HEK293 (cell line): ENCODE data around the gene EXTL1.

Experiments
- CTCF ChIA-PET: fragments of 350-600 bp; formaldehyde crosslinking; extraction: SDS; loops from one replicate; lab custom pipeline; 2021; ENCODE audit warnings: antibody characterized with exemption; lab: Yijun Ruan, JAX
- POLR2A ChIA-PET: fragments of 300-600 bp; formaldehyde crosslinking; extraction: SDS; loops from one replicate; lab custom pipeline; 2020; ENCODE audit warnings: antibody characterized with exemption, inconsistent platforms; lab: Yijun Ruan, JAX
- H3K27ac ChIP-seq: fragments of 200-500 bp; sonication (Bioruptor generic); 2 replicates; pipeline ENCODE4 v1.5.1; 2014; ENCODE audit warnings: low read depth, low read length, control low read depth, inconsistent platforms; ENCODE audit errors: extremely low read depth
- H3K36me3 ChIP-seq, 2 experiments: fragments of 200-500 bp in 1 of 2; sonication (Bioruptor generic) in 1 of 2; 1 replicate in 1 of 2; 2 replicates in 1 of 2; pipeline ENCODE4 v1.5.1; 2014 to 2017; ENCODE audit warnings: inconsistent platforms in 2 of 2, low read length in 2 of 2; ENCODE audit not compliant: control insufficient read depth in 2 of 2, insufficient read depth in 1 of 2
- H3K4me1 ChIP-seq: fragments of 200-500 bp; sonication (Bioruptor generic); 2 replicates; pipeline ENCODE4 v1.5.1; 2014; ENCODE audit warnings: mild to moderate bottlenecking, low read length, inconsistent platforms; ENCODE audit not compliant: control insufficient read depth, insufficient read depth
- H3K4me3 ChIP-seq: 2 replicates; pipeline ENCODE4 v1.5.1; 2011; ENCODE audit warnings: low read depth, mild to moderate bottlenecking, control low read depth, low read length, moderate library complexity
- H3K9me3 ChIP-seq: fragments of 200-500 bp; sonication (Bioruptor generic); 2 replicates; pipeline ENCODE4 v1.5.1; 2014; ENCODE audit warnings: low read depth, low read length, inconsistent platforms; ENCODE audit not compliant: control insufficient read depth, insufficient read depth
- EGR2 ChIP-seq: fragments of 450-650 bp; formaldehyde crosslinking; IDR thresholded peaks from 2 replicates; pipeline ENCODE4 v1.5.1; 2016; ENCODE audit warnings: low read depth, missing biosample characterization, missing genetic modification characterization
- GLIS1 ChIP-seq: fragments of 450-650 bp; formaldehyde crosslinking; IDR thresholded peaks from 2 replicates; pipeline ENCODE4 v1.5.1; 2016; ENCODE audit warnings: missing biosample characterization, missing genetic modification characterization
- KLF7 ChIP-seq: fragments of 450-650 bp; formaldehyde crosslinking; IDR thresholded peaks from 2 replicates; pipeline ENCODE4 v1.5.1; 2016; ENCODE audit warnings: missing biosample characterization, missing genetic modification characterization, borderline replicate concordance
- ZBTB7A ChIP-seq: fragments of 450-650 bp; formaldehyde crosslinking; IDR thresholded peaks from 2 replicates; pipeline ENCODE4 v1.5.1; 2016; ENCODE audit warnings: low read depth, missing biosample characterization, missing genetic modification characterization
- ZNF214 ChIP-seq: fragments of 450-650 bp; formaldehyde crosslinking; IDR thresholded peaks from 2 replicates; pipeline ENCODE4 v1.5.1; 2017; ENCODE audit warnings: missing biosample characterization, mild to moderate bottlenecking, missing genetic modification characterization, borderline replicate concordance
- ZNF23 ChIP-seq: fragments of 450-650 bp; formaldehyde crosslinking; IDR thresholded peaks from 2 replicates; pipeline ENCODE4 v1.5.1; 2016; ENCODE audit warnings: missing biosample characterization, missing genetic modification characterization, borderline replicate concordance
- ZNF280C ChIP-seq: fragments of 450-650 bp; formaldehyde crosslinking; IDR thresholded peaks from 2 replicates; pipeline ENCODE4 v1.5.1; 2016; ENCODE audit warnings: missing biosample characterization, missing genetic modification characterization
- ZNF311 ChIP-seq: fragments of 450-650 bp; formaldehyde crosslinking; IDR thresholded peaks from 2 replicates; pipeline ENCODE4 v1.5.1; 2017; ENCODE audit warnings: missing biosample characterization, missing genetic modification characterization, borderline replicate concordance
- ZNF391 ChIP-seq: fragments of 450-650 bp; formaldehyde crosslinking; IDR thresholded peaks from 2 replicates; pipeline ENCODE4 v1.5.1; 2016; ENCODE audit warnings: low read depth, missing biosample characterization, missing genetic modification characterization, borderline replicate concordance
- ZNF394 ChIP-seq: fragments of 450-650 bp; formaldehyde crosslinking; IDR thresholded peaks from 2 replicates; pipeline ENCODE4 v1.5.1; 2016; ENCODE audit warnings: missing biosample characterization, missing genetic modification characterization, mild to moderate bottlenecking, moderate library complexity, borderline replicate concordance
- ZNF398 ChIP-seq: fragments of 450-650 bp; formaldehyde crosslinking; IDR thresholded peaks from 2 replicates; pipeline ENCODE4 v1.5.1; 2017; ENCODE audit warnings: missing biosample characterization, missing genetic modification characterization
- ZNF423 ChIP-seq: fragments of 450-650 bp; formaldehyde crosslinking; IDR thresholded peaks from 2 replicates; pipeline ENCODE4 v1.5.1; 2016; ENCODE audit warnings: missing biosample characterization, missing genetic modification characterization
- ZNF645 ChIP-seq: fragments of 450-650 bp; formaldehyde crosslinking; IDR thresholded peaks from 2 replicates; pipeline ENCODE4; 2016; ENCODE audit warnings: missing biosample characterization, missing genetic modification characterization

The EXTL1 gene

GRCh38 chr1:26025517-26025916 lies 3.9 kb downstream of the EXTL1 start (continued):
- TF ChIP-seq ZNF645 (tag by site-specific recombination) (no peak), KLF7 (tag by site-specific recombination) (no peak), EGR2 (tag by site-specific recombination) (no peak), ZNF423 (tag by site-specific recombination) (no peak)
- TF ChIP-seq, all 188 proteins: peak for 0

GRCh38 chr1:26027716-26028489 lies 6.3 kb downstream of the EXTL1 start:
- ChIA-PET POLR2A (interaction anchor here (0.9 kb wide), 1 partner anchor 9 kb away, joined by 3 read pairs; no protein-coding TSS in a partner anchor), CTCF (interaction anchor here (0.5 to 1.6 kb wide), 4 partner anchors 11 to 185 kb away, joined by 3 read pairs; no protein-coding TSS in a partner anchor)
- TF ChIP-seq ZBTB7A (tag by site-specific recombination) = no peak
- 0 out of 2 replicates have a peak, but pooled peaks have one; percentile 21 for TF ChIP-seq EGR2 (tag by site-specific recombination)
- peak; percentile 28; the same call in 1 of the 2 replicates for TF ChIP-seq ZNF394
- H3K4me3 ChIP-seq = no peak overlapping the region
- no peaks in the 10 kb centered on the region for H3K36me3 ChIP-seq
- no peaks in the 10 kb centered on the region for H3K9me3 ChIP-seq
- H3K4me1 ChIP-seq = no peaks in the 10 kb centered on the region
- H3K27ac ChIP-seq = no peak overlapping the region

- Histone ChIP-seq H3K4me3 (no peak overlapping the region), H3K36me3 (no peaks in the 10 kb centered on the region), H3K9me3 (no peaks in the 10 kb centered on the region), H3K4me1 (no peaks in the 10 kb centered on the region), H3K27ac (no peak overlapping the region)
- TF ChIP-seq ZNF280C (tag by site-specific recombination) (no peak), ZNF311 (no peak), ZNF23 (tag by site-specific recombination) (no peak), ZNF214 (tag by site-specific recombination) (no peak), ZNF398 (tag by site-specific recombination) (peak; percentile 52; the same call in 1 of the 2 replicates), GLIS1 (tag by site-specific recombination) (peak; percentile 89), ZNF391 (tag by site-specific recombination) (no peak)
- POLR2A ChIA-PET = interaction anchor here (1.6 kb wide), 1 partner anchor 15 kb away, joined by 3 read pairs; no protein-coding TSS in a partner anchor
- CTCF ChIA-PET = interaction anchor here (0.5 to 1.7 kb wide), 4 partner anchors 12 to 117 kb away, joined by 3 to 7 read pairs (median 3); no protein-coding TSS in a partner anchor
These were observed 7.0 kb downstream of the EXTL1 start for GRCh38 chr1:26028490-26028980.
